HG02884 (cell line): Measurements from ENCODE around the gene CA12.
"Not testable (repeated sequence)": the region's sequence is repeated elsewhere in the genome, so short reads cannot be mapped to it uniquely, and the experiment has no call there.

Experiments used
- ATAC-seq: cut with Tn5 transposase; IDR thresholded peaks from one replicate; pipeline ENCODE4 v1.9.1; 2021; ENCODE audit warnings: mild to moderate bottlenecking, moderate library complexity; ENCODE audit not compliant: unreplicated experiment

CA12 gene

GRCh38 chr15:63339006-63339766 lies 42.5 kb downstream of the CA12 start:
- no peak for ATAC-seq

- ATAC-seq = no peak
Measured at GRCh38 chr15:63338170-63338569, 43.5 kb downstream of the CA12 start.

DNA sequence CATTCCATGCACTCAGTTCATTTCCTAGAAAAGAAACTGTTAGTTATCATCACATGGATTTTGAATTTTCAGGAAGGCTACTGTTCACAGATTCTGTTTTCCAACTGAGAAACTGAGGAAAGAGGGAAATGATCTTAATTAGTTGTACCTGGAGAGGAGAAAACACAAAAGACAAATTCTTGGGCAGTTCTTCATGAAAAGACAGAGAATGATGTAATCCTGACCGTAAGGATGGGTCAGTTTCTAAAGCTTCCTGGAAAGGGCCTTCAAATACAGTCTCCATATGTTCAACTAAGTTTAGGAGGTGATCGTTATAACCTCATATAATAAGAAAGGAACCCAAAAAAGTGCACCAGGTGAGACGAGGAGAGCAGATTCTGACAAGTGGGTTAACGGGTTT lies 44.6 kb downstream of the CA12 start:
- no peak for ATAC-seq

DNA sequence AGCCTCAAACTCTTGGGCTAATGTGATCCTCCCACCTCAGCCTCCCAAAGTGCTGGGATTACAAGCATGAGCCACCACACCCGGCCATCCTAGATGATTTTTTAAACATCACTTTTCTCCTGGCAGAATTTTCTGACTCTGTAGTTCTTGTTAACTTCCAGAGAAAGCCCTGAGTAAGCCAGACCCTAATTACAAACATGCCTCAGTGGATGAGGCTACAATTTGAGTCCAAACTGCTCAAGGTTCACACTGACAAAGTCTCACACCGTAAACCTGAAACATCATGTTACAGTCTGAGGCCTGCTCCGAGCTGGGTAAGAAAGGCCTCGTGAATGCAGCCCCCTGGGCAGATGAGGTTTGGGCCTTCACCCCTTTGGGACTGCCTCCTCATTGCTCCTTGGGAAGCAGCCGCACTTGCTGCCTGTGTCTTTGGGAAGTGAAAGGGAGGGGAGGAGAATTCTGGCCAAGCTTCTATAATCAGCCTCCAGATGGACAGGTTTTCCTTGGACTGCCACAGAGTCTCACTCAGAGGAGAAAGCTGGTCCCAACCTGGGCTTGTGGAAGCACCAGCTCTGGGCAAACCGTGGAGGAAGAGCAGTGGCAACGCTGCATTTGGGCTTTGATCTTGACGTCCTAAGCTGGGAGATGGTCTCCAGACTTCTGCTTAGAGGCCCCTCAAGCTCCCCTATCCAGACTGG lies 46.0 kb downstream of the CA12 start:
- ATAC-seq = no peak

- no peak for ATAC-seq
Measured at GRCh38 chr15:63334821-63335220, 46.8 kb downstream of the CA12 start.

- no peak for ATAC-seq
Measured at GRCh38 chr15:63332367-63333124, 49.1 kb downstream of the CA12 start.

DNA sequence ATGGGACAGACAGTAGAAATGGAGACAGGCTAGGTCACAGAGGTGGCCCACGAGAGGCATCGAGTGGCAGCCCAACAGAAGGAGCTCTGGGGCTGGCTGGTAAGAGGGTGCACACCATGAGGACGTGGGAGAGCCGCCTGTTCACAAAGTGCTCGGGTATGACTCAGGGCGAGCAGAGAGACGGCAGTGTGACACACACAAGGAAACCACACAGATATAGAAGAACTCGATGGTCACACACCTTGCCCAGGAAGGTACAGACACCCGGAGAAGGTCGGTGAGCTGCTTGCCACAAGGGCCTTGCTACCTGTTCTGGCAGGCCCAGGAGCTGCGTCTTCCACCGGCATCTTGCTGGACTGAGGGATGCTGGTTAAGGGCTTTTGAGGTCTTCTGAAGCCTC lies 50.2 kb downstream of the CA12 start:
- ATAC-seq = no peak

DNA sequence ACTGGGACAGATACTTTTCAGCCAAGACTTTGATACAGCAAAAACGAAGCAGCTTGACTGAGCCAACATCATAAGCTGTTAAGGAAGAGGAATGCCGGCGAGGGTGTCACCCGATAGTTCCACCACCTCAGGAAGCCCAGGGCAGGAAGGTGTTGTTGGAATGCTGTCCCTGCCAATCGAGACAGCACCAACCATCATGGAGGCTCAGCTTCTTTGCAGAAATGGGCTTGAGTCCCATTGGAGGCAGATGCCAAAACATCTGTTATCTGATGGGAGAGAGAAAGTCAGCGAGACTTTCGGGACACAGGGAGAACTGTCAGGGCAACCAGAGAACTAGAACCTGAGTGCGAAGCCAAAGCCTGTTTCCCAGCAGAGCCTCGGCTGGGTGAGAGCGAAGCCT lies 50.7 kb downstream of the CA12 start:
- no peak for ATAC-seq

- no peak for ATAC-seq
Measured at GRCh38 chr15:63329567-63330350, 51.9 kb downstream of the CA12 start.

DNA sequence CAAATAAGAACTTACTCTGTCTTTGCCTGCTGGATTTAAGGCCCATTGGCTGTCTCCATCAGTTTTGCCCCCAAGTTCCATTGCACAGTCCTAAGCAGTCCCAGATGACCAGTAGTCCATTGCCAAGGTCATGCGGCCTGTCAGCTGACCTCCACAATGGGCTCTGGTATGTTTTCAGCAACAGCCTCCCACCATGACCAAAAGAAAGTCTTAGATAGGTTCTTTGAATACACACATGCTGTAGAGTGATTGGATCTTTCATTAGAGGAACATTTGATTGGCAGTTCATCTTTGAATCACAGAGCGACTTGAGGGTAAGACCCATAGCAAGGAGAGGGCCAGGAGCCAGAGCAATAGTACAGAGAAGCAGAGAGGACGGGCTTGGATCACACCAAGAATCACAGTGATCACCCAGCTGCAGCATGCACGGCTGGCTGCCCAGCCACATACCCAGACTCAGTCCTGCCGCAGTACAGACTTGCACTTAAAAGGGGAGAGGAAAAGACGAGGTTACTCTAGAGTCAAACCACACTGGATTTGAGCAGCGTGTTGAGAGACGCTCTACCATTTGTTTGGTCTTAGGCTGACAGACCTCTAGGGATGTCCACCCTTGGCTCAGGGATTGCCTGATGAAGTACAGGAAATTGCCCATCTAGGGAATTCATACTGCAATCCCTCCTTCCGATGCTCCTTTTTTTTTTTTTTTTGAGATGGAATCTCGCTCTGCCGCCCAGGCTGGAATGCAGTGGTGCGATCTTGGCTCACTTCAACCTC lies 53.8 kb downstream of the CA12 start:
- no peak for ATAC-seq

GRCh38 chr15:63324770-63325169 lies 56.9 kb downstream of the CA12 start:
- no peak for ATAC-seq

GRCh38 chr15:63323798-63324563 lies 57.7 kb downstream of the CA12 start:
- no peak for ATAC-seq

DNA sequence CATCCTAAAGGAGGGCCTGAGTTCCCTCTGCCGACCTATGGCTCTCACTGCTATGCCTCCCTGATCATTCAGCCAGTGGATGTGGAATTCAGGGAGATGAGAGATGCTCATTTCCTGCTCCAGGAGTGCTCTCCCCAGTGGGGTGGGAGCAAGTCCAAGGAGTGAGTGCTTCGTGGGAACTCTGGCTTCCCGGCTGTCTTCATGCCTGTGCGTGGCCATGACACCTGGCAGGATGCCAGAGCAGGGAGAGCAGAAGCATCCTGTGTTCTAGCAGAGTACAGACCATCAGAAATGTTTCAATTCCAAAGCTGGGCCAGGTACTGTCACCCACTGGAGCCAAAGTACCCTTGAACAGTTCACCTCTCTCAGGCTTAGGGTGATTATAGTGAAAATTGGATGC lies 59.1 kb downstream of the CA12 start:
- no peak for ATAC-seq

DNA sequence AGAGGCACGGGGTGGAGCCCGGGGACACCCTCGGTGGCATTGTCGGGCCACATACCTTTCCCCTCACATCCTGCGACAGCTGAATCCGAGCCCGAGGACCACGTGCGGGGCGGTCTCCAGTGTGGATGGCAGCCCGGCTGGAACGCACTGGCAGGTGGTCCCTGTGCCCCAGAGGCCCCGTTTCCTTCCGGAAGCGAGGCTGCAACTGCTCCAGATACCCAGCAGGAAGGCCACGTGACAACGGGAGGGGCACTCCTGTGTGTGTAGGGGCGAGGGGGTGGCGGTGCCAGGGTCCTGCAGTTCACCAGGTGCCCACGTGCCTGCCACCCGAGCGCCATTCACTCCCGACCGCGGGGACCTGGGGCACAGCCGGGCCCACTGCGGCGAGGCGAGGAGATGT lies 60.2 kb downstream of the CA12 start:
- no peak for ATAC-seq

DNA sequence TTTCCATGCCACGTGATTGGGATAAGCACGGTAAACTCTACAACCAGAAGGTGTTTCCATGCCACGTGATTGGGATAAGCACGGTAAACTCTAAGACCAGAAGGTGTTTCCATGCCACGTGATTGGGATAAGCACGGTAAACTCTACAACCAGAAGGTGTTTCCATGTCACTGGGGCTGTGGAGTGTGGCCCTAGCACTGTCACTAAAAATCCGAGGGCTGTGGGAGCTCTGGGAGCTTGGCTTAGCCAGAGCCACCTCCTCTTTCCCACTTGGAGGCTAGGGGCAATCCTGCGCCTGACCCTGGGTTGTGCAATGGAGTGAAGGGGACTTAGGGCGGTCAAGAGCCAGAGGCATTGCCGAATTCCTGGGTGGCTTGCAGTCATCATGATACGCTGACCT lies 60.7 kb downstream of the CA12 start:
- ATAC-seq = not testable (repeated sequence)

DNA sequence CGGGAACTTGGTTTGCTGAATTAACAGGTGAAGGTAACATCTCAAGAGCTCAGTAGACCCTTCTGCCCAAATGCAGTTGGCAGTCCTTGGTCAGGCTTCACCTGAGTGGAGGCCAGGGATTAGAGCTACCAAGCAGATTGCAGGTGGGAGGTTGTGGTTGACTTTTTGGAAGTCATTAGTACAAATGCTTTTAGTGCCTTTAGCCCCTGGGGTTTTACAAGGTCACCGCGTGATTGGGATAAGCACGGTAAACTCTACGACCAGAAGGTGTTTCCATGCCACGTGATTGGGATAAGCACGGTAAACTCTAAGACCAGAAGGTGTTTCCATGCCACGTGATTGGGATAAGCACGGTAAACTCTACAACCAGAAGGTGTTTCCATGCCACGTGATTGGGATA lies 61.2 kb downstream of the CA12 start:
- ATAC-seq = not testable (repeated sequence)

- no peak for ATAC-seq
Measured at GRCh38 chr15:63319065-63319464, 62.6 kb downstream of the CA12 start.

DNA sequence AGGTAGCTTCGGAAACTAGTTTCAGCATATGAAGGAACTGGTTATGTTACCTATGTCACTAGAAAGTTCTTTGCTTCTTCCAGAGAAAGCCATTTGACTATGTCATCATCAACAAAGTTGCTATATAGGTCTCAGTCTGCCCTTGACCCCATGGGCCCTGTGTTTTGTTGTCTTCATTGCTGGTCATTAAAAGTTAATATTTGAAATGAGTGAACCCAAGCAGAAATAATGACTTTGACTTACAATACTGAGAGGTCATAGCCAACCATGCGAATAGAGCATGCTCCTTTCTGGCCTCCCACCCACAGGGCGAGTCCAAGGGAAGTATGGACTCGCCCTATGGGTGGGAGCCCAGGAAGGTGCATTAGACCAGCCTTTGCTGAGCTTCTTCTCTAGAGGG lies 63.3 kb downstream of the CA12 start:
- no peak for ATAC-seq

- ATAC-seq = no peak
Measured at GRCh38 chr15:63314409-63314808, 67.2 kb downstream of the CA12 start.

DNA sequence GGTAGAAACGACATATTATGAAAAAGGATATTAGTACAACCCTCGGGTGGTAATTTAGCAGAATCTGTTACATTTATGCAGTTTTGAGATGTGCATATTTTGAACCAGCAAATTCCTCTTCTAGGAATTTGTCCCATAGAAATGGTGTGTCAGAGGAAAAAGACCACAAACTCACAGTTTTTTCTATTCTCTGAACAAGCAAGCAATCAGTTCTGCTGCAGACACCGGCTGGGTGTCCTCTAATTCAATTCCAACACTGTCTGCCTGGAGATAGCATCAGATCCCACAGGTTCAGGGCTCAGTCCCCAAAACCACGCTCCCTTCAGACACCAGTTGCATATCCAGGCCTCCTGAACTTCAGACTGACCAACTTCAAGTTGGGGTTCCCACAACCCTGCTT lies 67.8 kb downstream of the CA12 start:
- no peak for ATAC-seq
